Uterus (tissue), 4 donors: ENCODE data around the gene PSMC6. TPM values are rescaled to one million over a fixed set of nuclear protein-coding genes. Genes with fewer than 3 reads are reported as not detected.
"Not testable (repeated sequence)": the region's sequence is repeated elsewhere in the genome, so short reads cannot be mapped to it uniquely, and the experiment has no call there.

Experiments used
- DNase-seq, 2 donors: peaks; one replicate each; pipeline ENCODE4 v3.0.0-alpha.2; 2019 to 2020
- H3K27ac ChIP-seq, 2 donors: fragments of 200-600 bp; sonication (generic); 1 replicate in 1 of 2; 2 replicates in 1 of 2; pipeline ENCODE4 v1.5.1; 2016 to 2018
- H3K27me3 ChIP-seq, 2 donors: fragments of 200-600 bp; sonication (generic); one replicate each; pipeline ENCODE4 v1.5.1; 2018 to 2019; ENCODE audit warnings: control low read depth in 1 of 2
- H3K36me3 ChIP-seq, 2 donors: fragments of 200-600 bp; sonication (generic); one replicate each; pipeline ENCODE4 v1.5.1; 2019; ENCODE audit warnings: control low read depth in 1 of 2
- H3K4me1 ChIP-seq, 2 donors: fragments of 200-600 bp; sonication (generic); one replicate each; pipeline ENCODE4 v1.5.1; 2018 to 2019; ENCODE audit warnings: control low read depth in 1 of 2
- H3K4me3 ChIP-seq, 2 donors: fragments of 200-600 bp; sonication (generic); 1 replicate in 1 of 2; 2 replicates in 1 of 2; pipeline ENCODE4 v1.5.1; 2018 to 2019; ENCODE audit warnings: mild to moderate bottlenecking in 1 of 2
- H3K9me3 ChIP-seq, 2 donors: fragments of 200-600 bp; sonication (generic); one replicate each; pipeline ENCODE4 v1.5.1; 2019; ENCODE audit warnings: control low read depth in 1 of 2
- CTCF ChIP-seq, 4 experiments: fragments of 200-600 bp in 2 of 4; fragments of 450-650 bp in 2 of 4; sonication (generic) in 2 of 4; IDR thresholded peaks; one replicate each; pipeline ENCODE4 v1.5.1; 2016 to 2019; ENCODE audit warnings: antibody characterized with exemption in 4 of 4, mild to moderate bottlenecking in 2 of 4, moderate library complexity in 1 of 4
- POLR2A ChIP-seq, 2 donors: fragments of 450-650 bp; IDR thresholded peaks; one replicate each; pipeline ENCODE4 v1.6.1; 2016; ENCODE audit warnings: antibody characterized with exemption in 2 of 2, mild to moderate bottlenecking in 1 of 2, moderate library complexity in 1 of 2
- intact Hi-C: fragments of 100-400 bp; cut with DNase I; formaldehyde crosslinking; loops from one replicate; pipeline ENCODE4 v1.15.1; 2023; ENCODE audit warnings: low total_unique reads
- total RNA-seq, 4 donors: library from RNA; depleted of rRNA in 3 of 4; stranded (reverse); fragments of >200 nt in 3 of 4; gene quantifications; one replicate each; pipeline versions ENCODE4 v1.1.0 to v1.2.4, GENCODE V29; 2014 to 2023
- donor health status: DM: yes; HTN: yes; CAD: no.

PSMC6 gene
- total RNA-seq, 4 donors from 2014 or later: 76.9 to 129 (median 92.6) TPM

- no peak overlapping the region for H3K4me3 ChIP-seq
- no peaks in the 10 kb centered on the region for H3K36me3 ChIP-seq
- TF ChIP-seq POLR2A (IDR thresholded peaks at IDR 0.05) (no peak), CTCF (IDR thresholded peaks at IDR 0.05) (no peak)
- intact Hi-C loops: no loop called here
- no peak overlapping the region for H3K27ac ChIP-seq
- no peaks in the 10 kb centered on the region for H3K9me3 ChIP-seq
- DNase-seq: no peak
- no peaks in the 10 kb centered on the region for H3K4me1 ChIP-seq
- H3K27me3 ChIP-seq: no peaks in the 10 kb centered on the region
Measured at GRCh38 chr14:52741865-52742264, 34.9 kb downstream of the PSMC6 start.

DNA sequence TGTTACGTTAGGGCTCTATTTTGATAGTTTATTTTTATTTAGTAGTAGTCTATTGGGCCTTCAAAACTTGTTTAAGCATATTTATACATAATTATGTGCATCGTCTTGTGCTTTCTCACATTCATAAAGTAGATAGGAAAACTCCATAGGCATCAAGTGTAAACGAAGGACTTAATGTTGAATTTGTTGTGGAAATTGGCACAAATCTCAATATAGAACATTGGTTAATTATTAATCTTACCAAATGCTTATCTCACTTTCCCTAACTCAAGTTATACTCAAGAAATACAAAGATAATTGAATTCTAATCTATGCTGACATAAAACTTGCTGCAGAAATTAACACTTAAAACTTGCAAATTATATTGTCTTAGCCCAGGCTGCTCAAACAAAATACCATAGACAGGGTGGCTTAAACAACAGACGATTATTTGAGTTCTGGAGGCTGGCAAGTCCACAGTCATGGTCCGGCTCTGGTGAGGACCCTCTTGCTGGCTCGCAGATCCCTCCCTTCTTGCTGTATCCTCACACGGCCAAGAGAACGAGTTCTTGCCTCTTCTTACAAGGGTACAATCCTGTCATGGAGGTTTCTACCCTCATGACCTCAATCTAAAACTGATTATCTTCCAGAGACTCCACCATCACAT lies 41.8 kb downstream of the PSMC6 start:
- no peak overlapping the region for H3K4me3 ChIP-seq
- no peaks in the 10 kb centered on the region for H3K36me3 ChIP-seq
- H3K9me3 ChIP-seq: no peaks in the 10 kb centered on the region
- no peaks in the 10 kb centered on the region for H3K4me1 ChIP-seq
- H3K27ac ChIP-seq: no peak overlapping the region
- no peak for DNase-seq
- no peak for TF ChIP-seq POLR2A (IDR thresholded peaks at IDR 0.05)
- no peak for TF ChIP-seq CTCF (IDR thresholded peaks at IDR 0.05)
- intact Hi-C loops: no loop called here
- H3K27me3 ChIP-seq: no peaks in the 10 kb centered on the region

GRCh38 chr14:52755607-52756316 lies 48.8 kb downstream of the PSMC6 start:
- Histone ChIP-seq H3K27ac (no peak overlapping the region), H3K36me3 (no peaks in the 10 kb centered on the region), H3K9me3 (no peaks in the 10 kb centered on the region), H3K27me3 (no peaks in the 10 kb centered on the region), H3K4me1 (no peaks in the 10 kb centered on the region), H3K4me3 (no peak overlapping the region)
- intact Hi-C loops: no loop called here
- TF ChIP-seq POLR2A (IDR thresholded peaks at IDR 0.05): no peak
- TF ChIP-seq CTCF (IDR thresholded peaks at IDR 0.05): no peak
- no peak for DNase-seq

- DNase-seq: no peak
- Histone ChIP-seq H3K4me1 (no peaks in the 10 kb centered on the region), H3K9me3 (no peaks in the 10 kb centered on the region), H3K4me3 (no peak overlapping the region), H3K27ac (no peak overlapping the region), H3K36me3 (no peaks in the 10 kb centered on the region), H3K27me3 (no peaks in the 10 kb centered on the region)
- no peak for TF ChIP-seq POLR2A (IDR thresholded peaks at IDR 0.05)
- TF ChIP-seq CTCF (IDR thresholded peaks at IDR 0.05): no peak
- intact Hi-C loops: no loop called here
Measured at GRCh38 chr14:52759145-52759544, 52.1 kb downstream of the PSMC6 start.

GRCh38 chr14:52762923-52763322 lies 55.9 kb downstream of the PSMC6 start:
- DNase-seq, H3K4me1 ChIP-seq, H3K36me3 ChIP-seq, H3K27me3 ChIP-seq, H3K9me3 ChIP-seq, intact Hi-C loops, H3K27ac ChIP-seq, H3K4me3 ChIP-seq: not testable (repeated sequence)
